Measurements from ENCODE around the gene RRP1B.

DNA sequence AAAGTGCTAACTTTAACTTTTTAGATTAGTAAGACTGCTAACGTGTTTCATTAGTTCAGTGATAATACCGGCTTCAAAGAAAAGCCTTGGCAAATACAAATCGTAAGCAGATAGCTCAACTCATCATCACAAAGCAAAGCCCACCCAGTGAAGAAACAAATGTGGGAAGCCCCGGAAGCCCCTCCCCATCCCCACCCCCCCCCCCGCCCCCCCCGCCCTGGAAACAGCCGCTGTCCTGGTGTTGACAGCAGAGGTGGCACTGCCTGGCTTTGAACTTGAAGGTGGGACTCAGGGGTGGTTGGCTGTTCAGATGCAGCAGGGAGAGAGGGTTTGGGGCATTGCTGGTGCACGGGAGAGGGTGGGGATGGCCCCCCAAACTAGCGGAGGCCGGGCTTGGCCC lies 73.7 kb downstream of the RRP1B start:
- TF ChIP-seq POLR2A (IDR thresholded peaks at IDR 0.05) = no peak
- TF ChIP-seq, protein P1, sequence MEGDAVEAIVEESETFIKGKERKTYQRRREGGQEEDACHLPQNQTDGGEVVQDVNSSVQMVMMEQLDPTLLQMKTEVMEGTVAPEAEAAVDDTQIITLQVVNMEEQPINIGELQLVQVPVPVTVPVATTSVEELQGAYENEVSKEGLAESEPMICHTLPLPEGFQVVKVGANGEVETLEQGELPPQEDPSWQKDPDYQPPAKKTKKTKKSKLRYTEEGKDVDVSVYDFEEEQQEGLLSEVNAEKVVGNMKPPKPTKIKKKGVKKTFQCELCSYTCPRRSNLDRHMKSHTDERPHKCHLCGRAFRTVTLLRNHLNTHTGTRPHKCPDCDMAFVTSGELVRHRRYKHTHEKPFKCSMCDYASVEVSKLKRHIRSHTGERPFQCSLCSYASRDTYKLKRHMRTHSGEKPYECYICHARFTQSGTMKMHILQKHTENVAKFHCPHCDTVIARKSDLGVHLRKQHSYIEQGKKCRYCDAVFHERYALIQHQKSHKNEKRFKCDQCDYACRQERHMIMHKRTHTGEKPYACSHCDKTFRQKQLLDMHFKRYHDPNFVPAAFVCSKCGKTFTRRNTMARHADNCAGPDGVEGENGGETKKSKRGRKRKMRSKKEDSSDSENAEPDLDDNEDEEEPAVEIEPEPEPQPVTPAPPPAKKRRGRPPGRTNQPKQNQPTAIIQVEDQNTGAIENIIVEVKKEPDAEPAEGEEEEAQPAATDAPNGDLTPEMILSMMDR (IDR thresholded peaks at IDR 0.05 in 4 of 5, conservative IDR thresholded peaks at IDR 0.05 in 1 of 5) = no peak

All from gastrocnemius medialis (tissue), 4 donors.